Activated CD4-positive, alpha-beta T cell treated with anti-CD3 and anti-CD28 coated beads, Interleukin-2, amount 50 U/mL, for 24 hours (primary cell): ENCODE measurements around the gene CASP4.

ENCODE experiments used
- DNase-seq, 2 donors: peaks; one replicate each; pipeline ENCODE4 v3.0.0-alpha.2; 2020; ENCODE audit warnings: low read depth in 1 of 2, low spot score in 1 of 2

CASP4 gene

GRCh38 chr11:104893876-104894275 is 74.5 kb downstream of the CASP4 start:
- DNase-seq, result no peak
